Measurements from ENCODE around the gene MC1R. TPM values are rescaled to one million over a fixed set of nuclear protein-coding genes. Genes with fewer than 3 reads are reported as not detected.
"Not testable (repeated sequence)": the region's sequence is repeated elsewhere in the genome, so short reads cannot be mapped to it uniquely, and the experiment has no call there.

MC1R gene
- total RNA-seq, result 8.1 TPM

- no peak for DNase-seq (ENCODE audit: low spot score)
Observed at GRCh38 chr16:89918453-89919347, at the start of gene MC1R. Gene MC1R, plus strand, starts transcription at chr16:89918862. Its CDS starts 397 bp downstream, at chr16:89919259.

DNA sequence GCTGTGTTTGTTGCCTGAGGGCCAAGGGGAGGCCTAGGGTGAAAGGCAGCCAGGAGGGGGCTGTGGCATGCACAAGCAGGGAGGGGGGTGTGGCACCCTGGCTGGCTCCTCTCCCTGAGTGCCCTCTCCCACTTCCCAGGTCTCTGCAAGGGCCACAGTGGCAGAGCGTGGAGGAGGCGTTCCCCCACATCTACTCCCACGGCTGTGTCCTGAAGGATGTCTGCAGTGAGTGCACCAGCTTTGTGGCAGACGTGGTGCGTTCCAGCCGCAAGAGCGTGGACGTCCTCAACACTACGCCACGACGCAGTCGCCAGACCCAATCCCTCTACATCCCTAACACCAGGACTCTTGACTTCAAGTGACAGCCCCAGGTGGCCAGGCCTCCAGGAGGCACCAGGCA is 48.8 kb upstream of the MC1R start:
- DNase-seq (ENCODE audit: low spot score), result no peak

GRCh38 chr16:89870440-89870839 is 48.2 kb upstream of the MC1R start:
- DNase-seq (ENCODE audit: low spot score), result no peak

DNA sequence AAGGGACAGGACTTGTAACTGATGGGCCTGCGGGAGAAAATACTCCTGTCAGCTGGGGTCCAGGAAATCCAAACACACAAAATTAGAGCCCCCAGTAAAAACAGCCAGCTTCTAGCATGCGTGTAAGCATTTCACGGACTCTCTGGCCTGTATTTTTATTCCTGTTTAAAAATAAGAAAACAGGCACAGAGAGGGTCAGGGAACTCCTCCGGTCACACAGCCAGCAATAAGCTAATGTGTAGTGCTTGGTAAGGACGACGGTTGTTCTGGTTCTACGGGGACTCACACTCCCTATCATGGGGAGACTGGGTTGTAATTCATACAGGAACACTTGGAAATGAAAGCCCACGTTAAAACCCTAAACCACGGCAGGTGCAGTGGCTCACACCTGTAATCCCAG is 46.8 kb upstream of the MC1R start:
- DNase-seq (ENCODE audit: low spot score), result no peak

DNA sequence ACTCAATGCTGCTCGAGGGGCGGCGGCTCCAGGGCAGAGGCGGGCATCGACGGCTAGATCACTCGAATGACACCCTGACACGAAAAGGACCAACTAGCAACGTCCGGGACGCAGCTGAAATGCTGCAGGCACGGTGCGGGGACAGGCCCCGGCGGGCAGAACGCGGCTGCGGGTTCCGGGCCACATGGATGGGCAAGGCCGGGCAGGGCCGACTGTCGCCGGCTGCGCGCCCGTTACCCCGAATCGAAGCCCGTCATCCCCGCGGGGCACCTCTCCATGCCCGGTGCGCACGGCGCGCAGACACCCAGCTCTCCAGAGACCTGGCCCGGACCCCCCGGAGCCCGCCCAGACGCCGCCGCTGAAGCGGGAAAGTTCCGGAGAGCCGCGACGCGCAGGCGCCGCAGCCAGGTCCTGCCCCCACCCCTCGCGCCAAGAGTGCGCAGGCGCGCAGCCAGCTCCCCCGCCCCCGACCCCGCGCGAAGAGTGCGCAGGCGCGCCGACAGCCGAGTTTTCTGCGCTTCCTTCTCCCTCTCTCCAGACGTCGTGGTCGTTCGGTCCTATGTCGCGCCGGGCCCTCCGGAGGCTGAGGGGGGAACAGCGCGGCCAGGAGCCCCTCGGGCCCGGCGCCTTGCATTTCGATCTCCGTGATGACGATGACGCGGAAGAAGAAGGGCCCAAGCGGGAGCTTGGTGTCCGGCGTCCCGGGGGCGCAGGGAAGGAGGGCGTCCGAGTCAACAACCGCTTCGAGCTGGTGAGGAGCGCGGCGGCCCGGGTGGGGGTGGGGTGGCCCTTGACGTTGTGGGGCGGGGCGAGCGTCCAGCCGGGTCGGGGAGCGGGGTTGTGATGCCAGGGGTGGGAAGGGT is 45.3 kb upstream of the MC1R start, which contains the start of gene TCF25:
TCF25 (plus strand) TSS at position 484 of the 863 bp plus-strand sequence; CDS start at position 560, 76 bp downstream.
- DNase-seq (ENCODE audit: low spot score), result peak; percentile 86

DNA sequence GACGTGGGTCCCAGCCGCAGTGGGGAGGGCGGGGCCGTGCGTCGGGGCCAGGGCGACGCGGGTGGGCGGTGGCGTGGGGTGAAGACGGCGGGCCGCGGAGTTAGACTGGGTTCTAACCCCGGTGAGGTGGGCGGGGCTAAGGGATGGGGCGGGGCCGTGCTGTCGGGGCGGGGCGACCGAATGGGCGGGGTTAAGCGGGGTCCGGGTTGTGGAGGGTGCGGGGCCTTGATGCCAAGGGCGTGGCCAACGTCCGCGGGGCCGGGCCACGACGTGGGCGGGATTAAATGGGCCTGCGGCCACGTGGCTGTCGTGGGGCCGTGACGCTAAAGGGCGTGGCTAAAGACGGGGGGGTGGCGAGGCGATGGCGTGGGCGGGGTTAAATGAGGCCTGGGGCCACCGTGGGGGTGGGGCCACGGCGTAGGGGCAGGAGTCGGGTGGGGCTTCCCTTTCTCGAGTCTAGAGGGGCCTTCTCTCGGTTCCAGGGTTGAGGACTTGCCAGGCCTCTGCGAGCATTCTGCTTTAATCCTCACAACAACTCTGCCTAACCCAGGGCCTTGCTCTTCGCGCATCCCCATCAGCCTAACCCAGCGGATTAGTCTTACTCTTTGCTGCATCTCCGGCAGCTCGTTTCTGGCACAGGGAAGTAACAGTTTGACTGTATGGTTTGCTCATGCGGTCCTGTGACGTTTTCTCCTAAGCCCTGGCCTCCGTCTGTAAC is 44.5 kb upstream of the MC1R start:
- DNase-seq (ENCODE audit: low spot score), result peak; percentile 96

GRCh38 chr16:89879123-89879522 is 39.5 kb upstream of the MC1R start:
- DNase-seq (ENCODE audit: low spot score), result not testable (repeated sequence)

- DNase-seq (ENCODE audit: low spot score), result no peak
Observed at GRCh38 chr16:89880477-89881367, 37.9 kb upstream of the MC1R start.

GRCh38 chr16:89881368-89881730 is 37.3 kb upstream of the MC1R start:
- DNase-seq (ENCODE audit: low spot score), result no peak

GRCh38 chr16:89883346-89884040 is 35.2 kb upstream of the MC1R start:
- no peak for DNase-seq (ENCODE audit: low spot score)

GRCh38 chr16:89884041-89884421 is 34.6 kb upstream of the MC1R start:
- no peak for DNase-seq (ENCODE audit: low spot score)

GRCh38 chr16:89887243-89887642 is 31.4 kb upstream of the MC1R start:
- DNase-seq (ENCODE audit: low spot score), result no peak

GRCh38 chr16:89890200-89890599 is 28.5 kb upstream of the MC1R start:
- no peak for DNase-seq (ENCODE audit: low spot score)

- no peak for DNase-seq (ENCODE audit: low spot score)
Observed at GRCh38 chr16:89890886-89891657, 27.6 kb upstream of the MC1R start.

DNA sequence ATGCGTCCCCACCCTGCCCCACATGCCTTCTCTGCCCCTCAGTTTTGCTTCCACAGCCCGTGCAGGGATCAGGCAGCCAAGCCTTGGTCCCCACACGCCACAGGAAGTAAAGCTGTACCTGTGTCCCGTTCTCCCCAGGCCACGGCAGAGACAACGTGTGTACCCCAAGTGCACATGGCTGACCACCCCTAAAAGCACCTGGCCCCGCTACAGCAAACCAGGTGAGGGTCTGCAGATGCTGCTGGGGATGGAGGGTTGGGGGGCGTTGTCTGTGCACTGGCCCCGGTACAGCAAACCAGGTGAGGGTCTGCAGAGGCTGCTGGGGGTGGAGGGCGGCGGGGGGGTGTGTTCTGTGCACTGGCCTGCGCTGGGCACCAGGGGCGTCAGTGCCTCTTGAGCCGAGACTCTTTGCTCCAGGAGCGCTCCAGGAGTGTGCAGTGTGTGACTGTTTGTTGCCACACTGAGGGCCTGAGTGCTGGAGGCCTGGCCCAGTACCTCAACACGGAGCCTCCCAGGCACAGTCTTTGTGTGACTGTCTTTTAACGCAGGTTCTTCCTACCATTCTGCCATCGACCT is 26.5 kb upstream of the MC1R start:
- no peak for DNase-seq (ENCODE audit: low spot score)

DNA sequence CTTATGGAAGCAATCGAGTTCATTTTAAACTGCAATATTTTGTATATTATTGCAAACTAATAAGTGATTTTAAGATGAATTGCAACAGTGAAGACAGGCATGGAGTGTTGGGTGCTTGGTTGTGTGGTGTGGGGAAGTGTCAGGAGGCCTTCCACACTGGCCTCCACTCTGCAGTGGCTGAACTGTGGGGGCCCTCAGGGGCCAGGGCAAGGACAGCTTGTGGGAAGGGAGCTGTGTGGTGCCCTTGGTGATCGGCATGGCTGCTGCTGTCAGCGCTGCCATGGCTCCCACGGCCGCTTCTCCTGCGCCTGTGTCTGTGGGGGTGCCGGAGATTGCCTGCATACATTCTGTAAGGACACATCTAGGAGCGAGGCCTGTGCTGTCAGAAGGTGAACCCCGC is 26.0 kb upstream of the MC1R start:
- no peak for DNase-seq (ENCODE audit: low spot score)

- no peak for DNase-seq (ENCODE audit: low spot score)
Observed at GRCh38 chr16:89893642-89894548, 24.8 kb upstream of the MC1R start.
